H9 (cell line): ENCODE data around the gene IRF2BPL. TPM values are rescaled to one million over a fixed set of nuclear protein-coding genes. Genes with fewer than 3 reads are reported as not detected.

Experiments used
- DNase-seq: peaks from one replicate; pipeline ENCODE4 v3.0.0-alpha.2; 2017
- H2AFZ ChIP-seq: one replicate; pipeline ENCODE4 v1.6.1; 2013; ENCODE audit warnings: mild to moderate bottlenecking, low read length, control low read depth, moderate library complexity
- H2AK5ac ChIP-seq: 2 replicates; pipeline ENCODE4 v1.6.1; 2013; ENCODE audit warnings: low read length, control low read depth, mixed read lengths; ENCODE audit not compliant: insufficient read length
- H2BK120ac ChIP-seq: one replicate; pipeline ENCODE4 v1.6.1; 2013; ENCODE audit warnings: low read depth, mild to moderate bottlenecking, low read length, control low read depth, inconsistent platforms; ENCODE audit not compliant: poor library complexity, severe bottlenecking
- H2BK12ac ChIP-seq: 2 replicates; pipeline ENCODE4 v1.6.1; 2013; ENCODE audit warnings: low read length, control low read depth, mixed read lengths, low read depth; ENCODE audit not compliant: insufficient read length
- H2BK15ac ChIP-seq: 2 replicates; pipeline ENCODE4 v1.6.1; 2013; ENCODE audit warnings: low read depth, low read length, control low read depth
- H2BK20ac ChIP-seq: one replicate; pipeline ENCODE4 v1.6.1; 2013; ENCODE audit warnings: low read depth, mild to moderate bottlenecking, low read length, control low read depth, inconsistent platforms; ENCODE audit not compliant: poor library complexity, severe bottlenecking
- H2BK5ac ChIP-seq: 2 replicates; pipeline ENCODE4 v1.6.1; 2013; ENCODE audit warnings: low read length, control low read depth, mixed read lengths; ENCODE audit not compliant: insufficient read length
- H3K14ac ChIP-seq: 2 replicates; pipeline ENCODE4 v1.6.1; 2013; ENCODE audit warnings: low read length, control low read depth; ENCODE audit not compliant: insufficient read depth
- H3K18ac ChIP-seq: 2 replicates; pipeline ENCODE4 v1.6.1; 2013; ENCODE audit warnings: low read depth, mild to moderate bottlenecking, mixed read lengths, low read length, control low read depth; ENCODE audit not compliant: insufficient read length
- H3K23ac ChIP-seq: 2 replicates; pipeline ENCODE4 v1.6.1; 2013; ENCODE audit warnings: low read length, control low read depth, mixed read lengths, low read depth; ENCODE audit not compliant: insufficient read length
- H3K23me2 ChIP-seq: 2 replicates; pipeline ENCODE4 v1.6.1; 2013; ENCODE audit warnings: low read depth, mild to moderate bottlenecking, mixed read lengths, low read length, control low read depth; ENCODE audit not compliant: insufficient read length, poor library complexity, severe bottlenecking
- H3K27ac ChIP-seq: 2 replicates; pipeline ENCODE4 v1.5.1; 2013; ENCODE audit warnings: low read length, control low read depth, mixed read lengths, low read depth; ENCODE audit not compliant: insufficient read length
- H3K27me3 ChIP-seq: 2 replicates; pipeline ENCODE4 v1.6.1; 2013; ENCODE audit warnings: low read length, control low read depth, inconsistent platforms; ENCODE audit not compliant: insufficient read depth
- H3K4ac ChIP-seq: 2 replicates; pipeline ENCODE4 v1.6.1; 2013; ENCODE audit warnings: low read depth, mild to moderate bottlenecking, control low read depth, inconsistent platforms, low read length, moderate library complexity
- H3K4me1 ChIP-seq: 2 replicates; pipeline ENCODE4 v1.6.1; 2013; ENCODE audit warnings: low read length, control low read depth, inconsistent platforms; ENCODE audit not compliant: insufficient read depth
- H3K4me2 ChIP-seq: 2 replicates; pipeline ENCODE4 v1.6.1; 2013; ENCODE audit warnings: low read length, control low read depth, mixed read lengths; ENCODE audit not compliant: insufficient read length, insufficient read depth
- H3K56ac ChIP-seq: 2 replicates; pipeline ENCODE4 v1.6.1; 2013; ENCODE audit warnings: low read depth, mild to moderate bottlenecking, mixed read lengths, low read length, control low read depth; ENCODE audit not compliant: insufficient read length
- H3K79me1 ChIP-seq: 2 replicates; pipeline ENCODE4 v1.6.1; 2013; ENCODE audit warnings: low read depth, mild to moderate bottlenecking, moderate library complexity, low read length, control low read depth, inconsistent platforms; ENCODE audit not compliant: insufficient read depth, poor library complexity, severe bottlenecking
- H3K79me2 ChIP-seq: 2 replicates; pipeline ENCODE4 v1.6.1; 2013; ENCODE audit warnings: low read length, control low read depth, inconsistent platforms; ENCODE audit not compliant: insufficient read depth
- H3K9ac ChIP-seq: 2 replicates; pipeline ENCODE4 v1.6.1; 2013; ENCODE audit warnings: low read length, control low read depth, mixed read lengths; ENCODE audit not compliant: insufficient read length; ENCODE audit errors: extremely low read depth
- H3K9me3 ChIP-seq: one replicate; pipeline ENCODE4 v1.6.1; 2013; ENCODE audit warnings: low read depth, low read length, inconsistent platforms; ENCODE audit not compliant: control insufficient read depth
- H3T11ph ChIP-seq: one replicate; pipeline ENCODE4 v1.6.1; 2013; ENCODE audit warnings: mild to moderate bottlenecking, low read length, control low read depth, inconsistent platforms
- H4K20me1 ChIP-seq: one replicate; pipeline ENCODE4 v1.6.1; 2013; ENCODE audit not compliant: control insufficient read depth, insufficient read length, insufficient read depth
- H4K5ac ChIP-seq: 2 replicates; pipeline ENCODE4 v1.6.1; 2013; ENCODE audit warnings: low read depth, mild to moderate bottlenecking, mixed read lengths, low read length, control low read depth; ENCODE audit not compliant: insufficient read length
- H4K8ac ChIP-seq: replicated peaks from 2 replicates; pipeline ENCODE4 v1.6.1; 2013; ENCODE audit warnings: low read length, control low read depth, mixed read lengths, low read depth; ENCODE audit not compliant: insufficient read length
- H4K91ac ChIP-seq: 2 replicates; pipeline ENCODE4 v1.6.1; 2013; ENCODE audit warnings: low read depth, mild to moderate bottlenecking, moderate library complexity, mixed read lengths, low read length, control low read depth; ENCODE audit not compliant: insufficient read length
- H3K27ac Mint-ChIP-seq, 3 experiments: 2 replicates in 2 of 3; 3 replicates in 1 of 3; pipeline ENCODE4 v1.8.0; 2020 to 2021; ENCODE audit warnings: mixed read lengths in 3 of 3, mild to moderate bottlenecking in 1 of 3, moderate library complexity in 1 of 3
- H3K27me3 Mint-ChIP-seq: 2 replicates; pipeline ENCODE4 v1.8.0; 2021; ENCODE audit warnings: low read depth, mild to moderate bottlenecking, moderate library complexity, mixed read lengths
- H3K36me3 Mint-ChIP-seq, 3 experiments: 2 replicates in 2 of 3; 3 replicates in 1 of 3; pipeline ENCODE4 v1.8.0; 2020 to 2021; ENCODE audit warnings: low read depth in 3 of 3, mixed read lengths in 3 of 3; ENCODE audit not compliant: insufficient read depth in 1 of 3
- H3K4me1 Mint-ChIP-seq, 2 experiments: 2 replicates each; pipeline ENCODE4 v1.8.0; 2020; ENCODE audit warnings: mixed read lengths in 2 of 2
- H3K4me3 Mint-ChIP-seq, 2 experiments: 2 replicates in 1 of 2; 3 replicates in 1 of 2; pipeline ENCODE4 v1.8.0; 2020 to 2021; ENCODE audit warnings: mild to moderate bottlenecking in 2 of 2, mixed read lengths in 2 of 2, moderate library complexity in 1 of 2
- H3K9me3 Mint-ChIP-seq, 2 experiments: 2 replicates in 1 of 2; 3 replicates in 1 of 2; pipeline ENCODE4 v1.8.0; 2020; ENCODE audit warnings: mild to moderate bottlenecking in 2 of 2, mixed read lengths in 2 of 2, moderate library complexity in 1 of 2
- CTCF ChIP-seq: fragments of 200-600 bp; sonication (generic); conservative IDR thresholded peaks from 3 replicates; pipeline ENCODE4 v1.8.0; 2021; ENCODE audit warnings: antibody characterized with exemption, mild to moderate bottlenecking
- WGBS: extraction: QIAGEN DNeasy Blood & Tissue Kit; methylation state at CpG from one replicate; pipeline ENCODE4 v1.1.7; 2013; ENCODE audit warnings: missing lambda C conversion rate, low lambda C conversion rate, mixed read lengths; ENCODE audit not compliant: insufficient read length; ENCODE audit errors: extremely low coverage; 5-methylcytosine and 5-hydroxymethylcytosine counted together
- total RNA-seq: library from RNA; stranded (reverse); gene quantifications from 2 replicates; pipeline ENCODE4 v1.2.1, GENCODE V29; 2021

The IRF2BPL gene
- total RNA-seq, 1 experiment from 2014 or later, result 59.0 TPM

DNA sequence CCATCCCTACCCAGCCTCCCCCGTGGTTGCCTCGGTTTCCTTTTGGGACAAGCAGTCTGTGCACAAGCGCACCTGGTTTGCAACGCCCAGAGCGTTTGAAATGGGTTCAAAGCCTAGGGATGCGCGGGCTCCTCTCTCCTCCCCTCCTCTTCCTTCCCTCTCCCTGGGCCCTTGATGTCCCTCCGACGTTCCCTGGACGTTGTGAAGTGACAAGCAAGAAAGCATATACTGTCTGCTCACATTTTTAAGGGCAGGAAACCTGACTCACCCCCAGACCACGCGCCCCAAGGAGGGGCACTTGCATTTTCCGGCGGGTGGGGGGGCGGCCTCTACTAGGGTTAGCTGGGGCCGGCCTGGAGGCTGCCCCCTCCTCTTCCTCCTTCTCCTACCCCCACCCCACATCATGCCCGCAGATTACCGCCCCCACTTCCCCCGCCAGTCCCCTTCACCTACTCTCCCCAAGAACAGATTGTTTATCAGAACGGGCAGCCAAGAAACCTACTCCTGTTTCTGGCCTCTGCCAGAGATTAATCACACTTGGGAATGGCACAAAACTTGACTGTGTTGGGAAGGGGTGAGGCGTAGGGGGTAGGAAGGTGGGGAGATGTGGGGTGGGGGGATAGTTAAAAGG is 9.5 kb upstream of the IRF2BPL start:
- Histone ChIP-seq H3K56ac (no peak overlapping the region), H4K20me1 (peaks cover 3% of the 10 kb centered on the region), H3K23me2 (peaks cover 20% of the 10 kb centered on the region), H4K5ac (no peak overlapping the region), H3K18ac (peak overlapping the region; percentile 6), H3K79me2 (no peaks in the 10 kb centered on the region), H2BK120ac (no peak overlapping the region), H3K4me2 (peak overlapping the region; percentile 6), H3K9ac (no peak overlapping the region), H3K23ac (no peak overlapping the region), H2BK12ac (no peak overlapping the region), H2BK15ac (no peak overlapping the region), H4K8ac (no peak overlapping the region), H3K14ac (no peak overlapping the region), H4K91ac (no peak overlapping the region), H2BK5ac (no peak overlapping the region), H3K4me1 (peaks cover 20% of the 10 kb centered on the region; the same call in 1 of the 2 replicates), H3K9me3 (no peaks in the 10 kb centered on the region), H2AK5ac (no peak overlapping the region), H3K4ac (no peak overlapping the region), H3T11ph (no peak overlapping the region), H2AFZ (peak overlapping the region; percentile 35), H3K27ac (no peak overlapping the region), H2BK20ac (no peak overlapping the region), H3K27me3 (no peaks in the 10 kb centered on the region), H3K79me1 (no peaks in the 10 kb centered on the region)
- H3K9me3 Mint-ChIP-seq, result no peaks in the 10 kb centered on the region; a peak in 1 of 5 replicates
- DNase-seq, result no peak
- WGBS, result no CpG with 5 or more reads among the region's 21 CpGs
- peaks cover 67 to 68% of the 10 kb centered on the region in 2 experiments for H3K4me1 Mint-ChIP-seq
- H3K27me3 Mint-ChIP-seq, result peaks cover 17% of the 10 kb centered on the region
- peak overlapping the region in 1 of 3 experiments; percentile 41; a peak in 1 of 7 replicates for H3K27ac Mint-ChIP-seq
- no peak for TF ChIP-seq CTCF
- peak overlapping the region in 1 of 2 experiments; percentile 38; a peak in 3 of 5 replicates for H3K4me3 Mint-ChIP-seq
- H3K36me3 Mint-ChIP-seq, result no peaks in the 10 kb centered on the region; a peak in 1 of 7 replicates
